ENCODE data around the gene CCNQ.

Gene CCNQ

GRCh38 chrX:153640736-153641575 is 42.0 kb upstream of the CCNQ start:
- no peak for TF ChIP-seq ZNF518A (tag by site-specific recombination; conservative IDR thresholded peaks at IDR 0.05; ENCODE audit: low read depth)
- no peak for TF ChIP-seq ZNF692 (tag by site-specific recombination; IDR thresholded peaks at IDR 0.05)
- no peak for TF ChIP-seq ZNF560 (tag by site-specific recombination; IDR thresholded peaks at IDR 0.05; ENCODE audit: borderline replicate concordance)
- no peak for TF ChIP-seq ZNF792 (tag by site-specific recombination; IDR thresholded peaks at IDR 0.05)
- no peak for TF ChIP-seq ZNF239 (tag by site-specific recombination; IDR thresholded peaks at IDR 0.05)
- H3K27ac ChIP-seq (ENCODE audit: extremely low read depth, low read depth, low read length), result no peak overlapping the region
- ChIA-PET POLR2A (no interaction called here), CTCF (interaction anchor here (0.7 to 3.2 kb wide), 6 partner anchors 8 to 700 kb away, joined by 3 to 16 read pairs (median 4); no protein-coding TSS in a partner anchor)
- no peaks in the 10 kb centered on the region for H3K9me3 ChIP-seq (ENCODE audit: control insufficient read depth, insufficient read depth, low read depth, low read length)
- no peak overlapping the region for H3K4me3 ChIP-seq (ENCODE audit: low read depth, low read length)
- no peaks in the 10 kb centered on the region for H3K36me3 ChIP-seq (ENCODE audit: control insufficient read depth in 2 of 2, insufficient read depth in 1 of 2, low read length in 2 of 2)
- H3K4me1 ChIP-seq (ENCODE audit: control insufficient read depth, insufficient read depth, low read length), result peaks cover 3% of the 10 kb centered on the region; the same call in 1 of the 2 replicates

- Histone ChIP-seq H3K27ac (ENCODE audit: extremely low read depth, low read depth, low read length) (no peak overlapping the region), H3K9me3 (ENCODE audit: control insufficient read depth, insufficient read depth, low read depth, low read length) (no peaks in the 10 kb centered on the region), H3K4me3 (ENCODE audit: low read depth, low read length) (no peak overlapping the region), H3K4me1 (ENCODE audit: control insufficient read depth, insufficient read depth, low read length) (peaks cover 3% of the 10 kb centered on the region; the same call in 1 of the 2 replicates), H3K36me3 (ENCODE audit: control insufficient read depth in 2 of 2, insufficient read depth in 1 of 2, low read length in 2 of 2) (no peaks in the 10 kb centered on the region)
- no peak for TF ChIP-seq HOXA7 (CRISPR knock-in tag; IDR thresholded peaks at IDR 0.05; ENCODE audit: borderline replicate concordance)
- ChIA-PET CTCF (interaction anchor here (0.7 to 3.2 kb wide), 6 partner anchors 9 to 699 kb away, joined by 3 to 16 read pairs (median 4); no protein-coding TSS in a partner anchor), POLR2A (no interaction called here)
Observed at GRCh38 chrX:153640045-153640686, 41.2 kb upstream of the CCNQ start.

- no peak for TF ChIP-seq ZSCAN18 (tag by site-specific recombination; IDR thresholded peaks at IDR 0.05)
- TF ChIP-seq KLF1 (tag by site-specific recombination; IDR thresholded peaks at IDR 0.05), result no peak
- no peak for TF ChIP-seq ZNF791 (tag by site-specific recombination; IDR thresholded peaks at IDR 0.05)
- no peak for TF ChIP-seq ZNF292 (tag by site-specific recombination; IDR thresholded peaks at IDR 0.05; ENCODE audit: borderline replicate concordance, low read depth)
- no peak for TF ChIP-seq IKZF3 (tag by site-specific recombination; IDR thresholded peaks at IDR 0.05)
- TF ChIP-seq ZFP41 (tag by site-specific recombination; IDR thresholded peaks at IDR 0.05; ENCODE audit: borderline replicate concordance), result no peak
- no peak for TF ChIP-seq ZNF394 (tag by site-specific recombination; IDR thresholded peaks at IDR 0.05; ENCODE audit: borderline replicate concordance)
- TF ChIP-seq KLF16 (tag by site-specific recombination; IDR thresholded peaks at IDR 0.05), result no peak
- TF ChIP-seq ZBTB17 (tag by site-specific recombination; IDR thresholded peaks at IDR 0.05), result no peak
- H3K9me3 ChIP-seq (ENCODE audit: control insufficient read depth, insufficient read depth, low read depth, low read length), result no peaks in the 10 kb centered on the region
- peaks cover 3% of the 10 kb centered on the region; the same call in 1 of the 2 replicates for H3K4me1 ChIP-seq (ENCODE audit: control insufficient read depth, insufficient read depth, low read length)
- ChIA-PET POLR2A (no interaction called here), CTCF (interaction anchor here (0.8 to 3.2 kb wide), 4 partner anchors 8 to 85 kb away, joined by 3 to 16 read pairs (median 8); no protein-coding TSS in a partner anchor)
- H3K36me3 ChIP-seq (ENCODE audit: control insufficient read depth in 2 of 2, insufficient read depth in 1 of 2, low read length in 2 of 2), result no peaks in the 10 kb centered on the region
- H3K4me3 ChIP-seq (ENCODE audit: low read depth, low read length), result no peak overlapping the region
- H3K27ac ChIP-seq (ENCODE audit: extremely low read depth, low read depth, low read length), result no peak overlapping the region
Observed at GRCh38 chrX:153639177-153640044, 40.5 kb upstream of the CCNQ start.
